A549 (cell line): ENCODE measurements around the gene EXOC3.

Source experiments
- EP300 ChIP-seq, 2 experiments: fragments of >200 bp; sonication (Bioruptor Twin); formaldehyde crosslinking; IDR thresholded peaks; 2 replicates in 1 of 2; 3 replicates in 1 of 2; pipeline ENCODE4 v1.6.1; 2016 to 2017
- ESRRA ChIP-seq: fragments of 150-350 bp; IDR thresholded peaks from 2 replicates; pipeline ENCODE4 v1.6.1; 2014; ENCODE audit warnings: mild to moderate bottlenecking, low read length, borderline replicate concordance
- FOSL2 ChIP-seq, 2 experiments: fragments of 450-650 bp in 1 of 2; fragments of >200 bp in 1 of 2; sonication (Bioruptor Twin) in 1 of 2; formaldehyde crosslinking; IDR thresholded peaks; 2 replicates each; pipeline versions ENCODE4 v1.5.0 to v1.6.1; 2016 to 2020; ENCODE audit warnings: mild to moderate bottlenecking in 1 of 2, moderate library complexity in 1 of 2
- POLR2A ChIP-seq: IDR thresholded peaks from 2 replicates; pipeline ENCODE4 v1.6.1; 2012; ENCODE audit warnings: mild to moderate bottlenecking, low read length
- RCOR1 ChIP-seq: fragments of 150-350 bp; IDR thresholded peaks from 2 replicates; pipeline ENCODE4 v1.6.1; 2014; ENCODE audit warnings: antibody characterized with exemption, low read length, low read depth
- ZFP36 ChIP-seq: fragments of 450-650 bp; IDR thresholded peaks from 2 replicates; pipeline ENCODE4 v1.6.1; 2014; ENCODE audit warnings: borderline replicate concordance; ENCODE audit not compliant: partially characterized antibody
- TF ChIP-seq, protein P1 (sequence below): IDR thresholded peaks from 2 replicates; pipeline ENCODE4 v1.6.1; 2012
- TF ChIP-seq, protein P2 (sequence below): fragments of >200 bp; sonication (Bioruptor Twin); formaldehyde crosslinking; IDR thresholded peaks from 3 replicates; pipeline ENCODE4 v1.5.1; 2016
- TF ChIP-seq, protein P3 (sequence below): fragments of 200-600 bp; sonication (generic); IDR thresholded peaks from 2 replicates; pipeline ENCODE4 v1.6.1; 2016; ENCODE audit warnings: antibody characterized with exemption, mild to moderate bottlenecking, moderate library complexity
- TF ChIP-seq, protein P4 (sequence below): IDR thresholded peaks from 2 replicates; pipeline ENCODE4 v1.6.1; 2012

DNA sequence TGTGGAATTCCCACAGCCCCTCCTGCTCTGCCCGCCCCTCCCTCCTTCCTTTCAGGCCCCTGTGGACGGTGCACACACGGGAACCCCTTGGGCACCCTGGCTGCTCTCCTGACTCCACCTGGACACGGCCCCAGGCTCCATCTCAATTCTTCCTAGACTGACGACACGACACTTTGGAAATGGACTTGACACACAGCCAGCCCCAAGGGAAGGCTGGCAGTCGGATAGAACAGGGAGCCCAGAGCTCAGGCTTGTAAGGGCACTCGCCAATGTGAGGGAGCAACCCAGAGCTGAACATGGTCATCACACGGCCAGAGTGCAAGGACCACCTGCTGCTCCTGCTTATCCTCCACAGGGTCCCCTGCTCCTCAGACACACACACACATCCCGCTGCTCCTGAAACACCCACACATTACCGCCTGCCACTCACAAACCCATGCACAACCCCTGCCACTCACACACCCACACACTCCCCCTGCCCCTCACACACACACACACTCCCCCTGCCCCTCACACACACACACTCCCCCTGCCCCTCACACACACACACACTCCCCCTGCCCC is 72.4 kb downstream of the EXOC3 start:
- TF ChIP-seq, protein P1, sequence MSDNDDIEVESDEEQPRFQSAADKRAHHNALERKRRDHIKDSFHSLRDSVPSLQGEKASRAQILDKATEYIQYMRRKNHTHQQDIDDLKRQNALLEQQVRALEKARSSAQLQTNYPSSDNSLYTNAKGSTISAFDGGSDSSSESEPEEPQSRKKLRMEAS: no peak
- TF ChIP-seq, protein P2, sequence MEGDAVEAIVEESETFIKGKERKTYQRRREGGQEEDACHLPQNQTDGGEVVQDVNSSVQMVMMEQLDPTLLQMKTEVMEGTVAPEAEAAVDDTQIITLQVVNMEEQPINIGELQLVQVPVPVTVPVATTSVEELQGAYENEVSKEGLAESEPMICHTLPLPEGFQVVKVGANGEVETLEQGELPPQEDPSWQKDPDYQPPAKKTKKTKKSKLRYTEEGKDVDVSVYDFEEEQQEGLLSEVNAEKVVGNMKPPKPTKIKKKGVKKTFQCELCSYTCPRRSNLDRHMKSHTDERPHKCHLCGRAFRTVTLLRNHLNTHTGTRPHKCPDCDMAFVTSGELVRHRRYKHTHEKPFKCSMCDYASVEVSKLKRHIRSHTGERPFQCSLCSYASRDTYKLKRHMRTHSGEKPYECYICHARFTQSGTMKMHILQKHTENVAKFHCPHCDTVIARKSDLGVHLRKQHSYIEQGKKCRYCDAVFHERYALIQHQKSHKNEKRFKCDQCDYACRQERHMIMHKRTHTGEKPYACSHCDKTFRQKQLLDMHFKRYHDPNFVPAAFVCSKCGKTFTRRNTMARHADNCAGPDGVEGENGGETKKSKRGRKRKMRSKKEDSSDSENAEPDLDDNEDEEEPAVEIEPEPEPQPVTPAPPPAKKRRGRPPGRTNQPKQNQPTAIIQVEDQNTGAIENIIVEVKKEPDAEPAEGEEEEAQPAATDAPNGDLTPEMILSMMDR: no peak
- TF ChIP-seq, protein P3, sequence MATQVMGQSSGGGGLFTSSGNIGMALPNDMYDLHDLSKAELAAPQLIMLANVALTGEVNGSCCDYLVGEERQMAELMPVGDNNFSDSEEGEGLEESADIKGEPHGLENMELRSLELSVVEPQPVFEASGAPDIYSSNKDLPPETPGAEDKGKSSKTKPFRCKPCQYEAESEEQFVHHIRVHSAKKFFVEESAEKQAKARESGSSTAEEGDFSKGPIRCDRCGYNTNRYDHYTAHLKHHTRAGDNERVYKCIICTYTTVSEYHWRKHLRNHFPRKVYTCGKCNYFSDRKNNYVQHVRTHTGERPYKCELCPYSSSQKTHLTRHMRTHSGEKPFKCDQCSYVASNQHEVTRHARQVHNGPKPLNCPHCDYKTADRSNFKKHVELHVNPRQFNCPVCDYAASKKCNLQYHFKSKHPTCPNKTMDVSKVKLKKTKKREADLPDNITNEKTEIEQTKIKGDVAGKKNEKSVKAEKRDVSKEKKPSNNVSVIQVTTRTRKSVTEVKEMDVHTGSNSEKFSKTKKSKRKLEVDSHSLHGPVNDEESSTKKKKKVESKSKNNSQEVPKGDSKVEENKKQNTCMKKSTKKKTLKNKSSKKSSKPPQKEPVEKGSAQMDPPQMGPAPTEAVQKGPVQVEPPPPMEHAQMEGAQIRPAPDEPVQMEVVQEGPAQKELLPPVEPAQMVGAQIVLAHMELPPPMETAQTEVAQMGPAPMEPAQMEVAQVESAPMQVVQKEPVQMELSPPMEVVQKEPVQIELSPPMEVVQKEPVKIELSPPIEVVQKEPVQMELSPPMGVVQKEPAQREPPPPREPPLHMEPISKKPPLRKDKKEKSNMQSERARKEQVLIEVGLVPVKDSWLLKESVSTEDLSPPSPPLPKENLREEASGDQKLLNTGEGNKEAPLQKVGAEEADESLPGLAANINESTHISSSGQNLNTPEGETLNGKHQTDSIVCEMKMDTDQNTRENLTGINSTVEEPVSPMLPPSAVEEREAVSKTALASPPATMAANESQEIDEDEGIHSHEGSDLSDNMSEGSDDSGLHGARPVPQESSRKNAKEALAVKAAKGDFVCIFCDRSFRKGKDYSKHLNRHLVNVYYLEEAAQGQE: no peak
- TF ChIP-seq RCOR1 (no peak), ZFP36 (no peak), POLR2A (no peak), EP300 (IDR thresholded peaks at IDR 0.05) (no peak), ESRRA (no peak), FOSL2 (IDR thresholded peaks at IDR 0.05) (no peak), FOSL2 (CRISPR knock-in tag; IDR thresholded peaks at IDR 0.05) (no peak)
- TF ChIP-seq, protein P4, sequence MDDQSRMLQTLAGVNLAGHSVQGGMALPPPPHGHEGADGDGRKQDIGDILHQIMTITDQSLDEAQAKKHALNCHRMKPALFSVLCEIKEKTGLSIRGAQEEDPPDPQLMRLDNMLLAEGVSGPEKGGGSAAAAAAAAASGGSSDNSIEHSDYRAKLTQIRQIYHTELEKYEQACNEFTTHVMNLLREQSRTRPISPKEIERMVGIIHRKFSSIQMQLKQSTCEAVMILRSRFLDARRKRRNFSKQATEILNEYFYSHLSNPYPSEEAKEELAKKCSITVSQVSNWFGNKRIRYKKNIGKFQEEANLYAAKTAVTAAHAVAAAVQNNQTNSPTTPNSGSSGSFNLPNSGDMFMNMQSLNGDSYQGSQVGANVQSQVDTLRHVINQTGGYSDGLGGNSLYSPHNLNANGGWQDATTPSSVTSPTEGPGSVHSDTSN: no peak
